Measurements from ENCODE around the gene RORB.

The RORB gene

GRCh38 chr9:74719306-74719705, 222.2 kb downstream of the RORB start:
- no peak for DNase-seq (ENCODE audit: low spot score)

- no peak for DNase-seq (ENCODE audit: low spot score)
These were observed 224.8 kb downstream of the RORB start for GRCh38 chr9:74721696-74722660.

- no peak for DNase-seq (ENCODE audit: low spot score)
These were observed 227.2 kb downstream of the RORB start for GRCh38 chr9:74724317-74724716.

GRCh38 chr9:74726581-74726980, 229.4 kb downstream of the RORB start:
- no peak for DNase-seq (ENCODE audit: low spot score)

- DNase-seq (ENCODE audit: low spot score): no peak
These were observed 231.0 kb downstream of the RORB start for GRCh38 chr9:74728176-74728575.

- DNase-seq (ENCODE audit: low spot score): no peak
These were observed 232.1 kb downstream of the RORB start for GRCh38 chr9:74729136-74729695.

GRCh38 chr9:74735761-74736160, 238.6 kb downstream of the RORB start:
- no peak for DNase-seq (ENCODE audit: low spot score)

- DNase-seq (ENCODE audit: low spot score): no peak
These were observed 239.5 kb downstream of the RORB start for GRCh38 chr9:74736646-74737045.

- no peak for DNase-seq (ENCODE audit: low spot score)
These were observed 245.2 kb downstream of the RORB start for GRCh38 chr9:74742191-74742790.
